HEK293T (cell line): ENCODE results near the gene TRIOBP.
A peak's percentile ranks its signal among the peaks of the same experiment; 100 is the strongest.

ENCODE experiments used
- CTCF ChIA-PET: fragments of 350-600 bp; formaldehyde crosslinking; extraction: SDS; loops from one replicate; lab custom pipeline; 2021; ENCODE audit warnings: antibody characterized with exemption, inconsistent platforms; lab: Yijun Ruan, JAX
- POLR2A ChIA-PET: fragments of 350-600 bp; formaldehyde crosslinking; extraction: SDS; loops from one replicate; lab custom pipeline; 2020; ENCODE audit warnings: antibody characterized with exemption, inconsistent platforms; lab: Yijun Ruan, JAX
- DNase-seq: peaks from one replicate; pipeline ENCODE4 v3.0.0; 2012; ENCODE audit warnings: mixed read lengths; ENCODE audit errors: extremely low spot score
- ARNT ChIP-seq: fragments of 450-650 bp; IDR thresholded peaks from 2 replicates; pipeline ENCODE4 v1.6.1; 2017; ENCODE audit warnings: mild to moderate bottlenecking
- BHLHE40 ChIP-seq: fragments of 450-650 bp; IDR thresholded peaks from 2 replicates; pipeline ENCODE4 v1.6.1; 2016; ENCODE audit warnings: mild to moderate bottlenecking, moderate library complexity, borderline replicate concordance
- CTBP1 ChIP-seq: fragments of 450-650 bp; IDR thresholded peaks from 2 replicates; pipeline ENCODE4 v1.6.1; 2016; ENCODE audit warnings: borderline replicate concordance
- ELF4 ChIP-seq: fragments of 450-650 bp; IDR thresholded peaks from 2 replicates; pipeline ENCODE4 v1.6.1; 2017; ENCODE audit warnings: antibody characterized with exemption
- FOXA1 ChIP-seq: fragments of 450-650 bp; IDR thresholded peaks from 2 replicates; pipeline ENCODE4 v1.6.1; 2016; ENCODE audit warnings: mild to moderate bottlenecking
- FOXK2 ChIP-seq: fragments of 450-650 bp; IDR thresholded peaks from 2 replicates; pipeline ENCODE4 v1.6.1; 2016; ENCODE audit warnings: mild to moderate bottlenecking
- FOXM1 ChIP-seq: fragments of 450-650 bp; IDR thresholded peaks from 2 replicates; pipeline ENCODE4 v1.6.1; 2017; ENCODE audit warnings: mild to moderate bottlenecking, borderline replicate concordance
- HDGF ChIP-seq: fragments of 450-650 bp; IDR thresholded peaks from 2 replicates; pipeline ENCODE4 v1.6.1; 2017; ENCODE audit warnings: antibody characterized with exemption, borderline replicate concordance
- L3MBTL2 ChIP-seq: fragments of 450-650 bp; conservative IDR thresholded peaks from 2 replicates; pipeline ENCODE4 v1.6.1; 2016; ENCODE audit warnings: mild to moderate bottlenecking
- LEF1 ChIP-seq: fragments of 450-650 bp; IDR thresholded peaks from 2 replicates; pipeline ENCODE4 v1.6.1; 2017; ENCODE audit warnings: mild to moderate bottlenecking, borderline replicate concordance
- NFRKB ChIP-seq: fragments of 450-650 bp; IDR thresholded peaks from 2 replicates; pipeline ENCODE4 v1.6.1; 2016; ENCODE audit warnings: mild to moderate bottlenecking, moderate library complexity
- SP1 ChIP-seq: fragments of 450-650 bp; IDR thresholded peaks from 2 replicates; pipeline ENCODE4 v1.6.1; 2017
- SUZ12 ChIP-seq: fragments of 450-650 bp; IDR thresholded peaks from 2 replicates; pipeline ENCODE4 v1.6.1; 2016; ENCODE audit warnings: mild to moderate bottlenecking
- TARDBP ChIP-seq: fragments of 450-650 bp; IDR thresholded peaks from 2 replicates; pipeline ENCODE4 v1.6.1; 2016
- ZNF384 ChIP-seq: fragments of 450-650 bp; IDR thresholded peaks from 2 replicates; pipeline ENCODE4 v1.6.1; 2016
- TF ChIP-seq, protein P1 (sequence below): fragments of 450-650 bp; IDR thresholded peaks from 2 replicates; pipeline ENCODE4 v1.6.1; 2016

Gene TRIOBP

DNA sequence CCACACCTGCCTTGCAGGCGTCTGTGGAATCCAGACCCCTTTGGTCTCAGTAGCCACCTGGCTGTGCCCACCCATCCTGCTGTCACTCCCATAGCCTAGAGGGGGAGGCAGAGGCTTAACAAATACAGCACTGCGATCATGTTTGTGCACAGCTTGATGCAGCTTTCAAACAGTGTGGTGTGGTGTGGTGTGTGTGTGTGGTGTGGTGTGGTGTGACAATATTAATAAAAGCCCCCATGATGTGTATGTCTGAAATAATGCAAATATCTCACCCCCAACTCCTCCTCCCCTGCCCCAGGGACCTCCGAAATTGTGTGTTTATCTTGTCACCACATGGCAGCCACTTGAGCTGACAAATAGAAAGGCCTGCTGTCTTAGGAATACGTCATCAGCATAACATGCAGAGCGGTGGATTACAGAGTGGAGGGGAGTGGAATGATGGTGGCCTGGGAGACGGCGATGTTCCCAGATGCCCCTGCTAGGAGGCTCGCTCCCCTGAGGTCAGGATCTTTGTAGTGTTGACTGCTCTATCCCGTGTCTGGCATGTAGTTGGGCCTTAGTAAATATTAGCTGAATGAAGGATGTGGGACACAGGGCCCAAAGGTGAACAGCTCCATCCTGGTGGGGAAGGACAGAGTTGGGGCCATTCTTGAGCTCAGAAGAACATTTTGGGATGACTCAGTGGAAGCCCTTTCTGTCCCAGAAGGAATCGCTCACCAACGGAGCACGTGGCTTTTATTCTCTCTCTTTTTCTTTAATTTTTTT is 35.5 kb upstream of the TRIOBP start:
- TF ChIP-seq ELF4 (no peak), TARDBP (no peak), NFRKB (no peak), CTBP1 (peak; percentile 77; the same call in 1 of the 2 replicates), SUZ12 (no peak), ZNF384 (peak; percentile 87), FOXM1 (no peak), HDGF (no peak)
- TF ChIP-seq, protein P1, sequence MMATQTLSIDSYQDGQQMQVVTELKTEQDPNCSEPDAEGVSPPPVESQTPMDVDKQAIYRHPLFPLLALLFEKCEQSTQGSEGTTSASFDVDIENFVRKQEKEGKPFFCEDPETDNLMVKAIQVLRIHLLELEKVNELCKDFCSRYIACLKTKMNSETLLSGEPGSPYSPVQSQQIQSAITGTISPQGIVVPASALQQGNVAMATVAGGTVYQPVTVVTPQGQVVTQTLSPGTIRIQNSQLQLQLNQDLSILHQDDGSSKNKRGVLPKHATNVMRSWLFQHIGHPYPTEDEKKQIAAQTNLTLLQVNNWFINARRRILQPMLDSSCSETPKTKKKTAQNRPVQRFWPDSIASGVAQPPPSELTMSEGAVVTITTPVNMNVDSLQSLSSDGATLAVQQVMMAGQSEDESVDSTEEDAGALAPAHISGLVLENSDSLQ: peak; percentile 75
- CTCF ChIA-PET: interaction anchor here (0.6 to 5.3 kb wide), 15 partner anchors 10 to 371 kb away, joined by 3 to 40 read pairs (median 4); partner anchors contain the start of gene NOL12
- POLR2A ChIA-PET: interaction anchor here (0.6 to 6.3 kb wide), 11 partner anchors 12 to 146 kb away, joined by 3 to 105 read pairs (median 6); partner anchors contain the start of genes GCAT, GGA1, LGALS1 and NOL12
- DNase-seq: peak; percentile 64

DNA sequence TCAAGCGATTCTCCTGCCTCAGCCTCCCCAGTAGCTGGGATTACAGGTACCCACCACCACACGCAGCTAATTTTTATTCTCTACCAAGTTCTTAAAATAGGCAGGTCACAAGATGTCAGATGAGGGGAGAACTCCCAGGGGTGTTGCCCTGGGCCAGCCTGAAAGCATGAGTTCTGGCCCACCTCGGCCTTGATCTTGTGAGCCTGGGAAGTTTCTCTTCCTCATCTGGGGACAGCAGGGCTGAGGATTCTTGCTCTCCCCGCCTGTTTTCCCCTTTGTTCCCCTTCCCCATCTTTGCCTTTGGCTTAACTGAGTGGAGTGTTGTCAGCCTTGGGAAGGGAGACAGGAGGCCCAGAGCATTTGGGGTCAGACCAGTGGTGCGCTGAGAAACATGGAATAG is 34.8 kb upstream of the TRIOBP start:
- ChIA-PET POLR2A (interaction anchor here (1.2 to 6.3 kb wide), 5 partner anchors 11 to 140 kb away, joined by 3 to 105 read pairs (median 13); partner anchors contain the start of genes GGA1, LGALS1 and NOL12), CTCF (interaction anchor here (0.8 to 5.3 kb wide), 10 partner anchors 10 to 201 kb away, joined by 3 to 40 read pairs (median 4); partner anchors contain the start of gene NOL12)
- no peak for DNase-seq
- no peak for TF ChIP-seq ARNT
- no peak for TF ChIP-seq FOXA1
- TF ChIP-seq SP1: no peak
- no peak for TF ChIP-seq HDGF
- TF ChIP-seq L3MBTL2: no peak
- TF ChIP-seq CTBP1: no peak
- TF ChIP-seq FOXK2: no peak
- no peak for TF ChIP-seq SUZ12
- no peak for TF ChIP-seq FOXM1
- TF ChIP-seq TARDBP: no peak
- no peak for TF ChIP-seq BHLHE40
- TF ChIP-seq NFRKB: no peak
- TF ChIP-seq, protein P1: no peak
- TF ChIP-seq ELF4: no peak

DNA sequence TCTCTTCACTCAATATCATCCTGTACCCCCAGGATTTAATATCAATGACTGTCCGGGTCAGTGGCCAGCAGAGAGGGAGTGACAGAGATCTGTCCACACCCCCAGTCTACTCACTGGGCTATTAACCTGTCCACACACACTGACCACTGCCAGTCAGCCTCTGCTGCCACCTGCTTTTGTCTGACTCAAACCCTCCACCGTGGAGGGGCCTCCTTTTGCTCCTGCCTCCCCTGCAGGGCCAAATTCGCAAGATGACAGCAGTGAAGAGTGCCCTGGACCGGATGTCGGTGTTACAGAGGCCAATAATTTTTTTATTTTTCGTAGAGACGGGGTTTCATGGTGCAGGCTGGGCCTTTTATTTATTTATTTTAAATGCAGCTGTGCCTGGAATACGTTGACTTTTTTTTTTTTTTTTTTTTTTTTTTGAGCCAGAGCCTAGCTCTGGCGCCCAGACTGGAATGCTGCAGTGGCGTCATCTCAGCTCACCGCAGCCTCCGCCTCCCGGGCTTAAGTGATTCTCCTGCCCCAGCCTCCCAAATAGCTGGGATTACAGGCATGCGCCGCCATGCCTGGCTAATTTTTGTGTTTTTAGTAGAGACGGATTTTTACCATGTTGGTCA is 33.2 kb upstream of the TRIOBP start:
- ChIA-PET CTCF (interaction anchor here (0.6 to 1.2 kb wide), 2 partner anchors 20 to 232 kb away, joined by 3 read pairs; no protein-coding TSS in a partner anchor), POLR2A (no interaction called here)
- DNase-seq: no peak
- TF ChIP-seq NFRKB (no peak), TARDBP (no peak), CTBP1 (no peak), HDGF (no peak), ZNF384 (peak; percentile 80)

DNA sequence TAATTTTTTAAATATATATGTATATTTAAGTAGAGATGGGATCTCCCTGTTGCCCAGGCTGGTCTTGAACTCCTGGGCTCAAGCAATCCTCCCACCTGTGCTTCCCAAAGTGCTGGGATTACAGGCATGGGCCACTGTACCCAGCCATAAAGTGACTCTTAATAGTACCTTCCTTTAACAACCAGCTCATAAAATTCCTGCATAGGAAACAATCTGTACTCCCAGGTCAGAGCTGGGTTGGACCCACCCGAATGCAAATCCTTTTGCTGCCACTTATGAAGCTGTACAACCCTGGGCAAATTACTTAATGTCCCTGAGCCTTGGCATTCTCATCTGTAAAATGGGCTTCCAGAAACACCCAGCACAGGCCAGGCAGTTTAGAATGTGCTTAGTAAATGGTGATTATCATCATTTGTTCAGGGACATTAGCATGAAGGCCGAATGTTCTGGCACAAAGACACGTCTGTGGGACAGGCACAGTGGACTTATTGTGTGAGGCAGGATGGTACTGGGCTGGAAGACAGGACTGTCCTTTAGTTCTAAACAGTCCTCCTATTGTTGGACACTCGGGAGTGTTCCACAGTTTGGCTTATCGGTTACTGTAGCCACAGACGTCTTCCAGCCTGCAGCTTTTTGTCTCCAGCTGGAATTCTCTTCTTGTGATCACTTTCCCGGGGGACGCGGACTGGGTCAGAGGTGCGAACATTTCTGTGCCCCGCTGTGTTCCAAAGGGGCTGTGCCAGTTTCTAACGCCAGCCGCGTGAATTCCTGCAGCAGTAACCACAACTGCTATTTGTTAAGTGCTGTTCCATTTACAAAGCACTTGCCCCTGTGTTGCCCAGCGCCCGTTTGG is 32.4 kb upstream of the TRIOBP start:
- POLR2A ChIA-PET: no interaction called here
- DNase-seq: no peak
- TF ChIP-seq BHLHE40 (no peak), ARNT (no peak), LEF1 (no peak), L3MBTL2 (no peak), NFRKB (no peak), ZNF384 (no peak), HDGF (no peak), SP1 (no peak)
- CTCF ChIA-PET: interaction anchor here (1.2 kb wide), 1 partner anchor 21 kb away, joined by 3 read pairs; no protein-coding TSS in a partner anchor

DNA sequence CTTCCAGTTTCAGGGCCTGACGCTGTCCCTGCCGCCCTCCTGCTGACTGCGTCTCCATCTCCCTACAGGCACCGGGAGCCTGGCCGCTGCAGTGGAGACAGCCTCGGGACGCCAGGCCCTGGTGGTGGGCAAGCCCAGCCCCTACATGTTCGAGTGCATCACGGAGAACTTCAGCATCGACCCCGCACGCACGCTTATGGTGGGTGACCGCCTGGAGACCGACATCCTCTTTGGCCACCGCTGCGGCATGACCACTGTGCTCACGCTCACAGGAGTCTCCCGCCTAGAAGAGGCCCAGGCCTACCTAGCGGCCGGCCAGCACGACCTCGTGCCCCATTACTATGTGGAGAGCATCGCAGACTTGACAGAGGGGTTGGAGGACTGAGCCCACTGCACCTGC is 31.4 kb upstream of the TRIOBP start:
- DNase-seq: no peak
- ChIA-PET POLR2A (interaction anchor here (1.0 kb wide), 1 partner anchor 10 kb away, joined by 3 read pairs; the partner anchor contains the start of gene LGALS1), CTCF (no interaction called here)
- TF ChIP-seq FOXM1: no peak
- no peak for TF ChIP-seq SP1
- no peak for TF ChIP-seq FOXK2
- no peak for TF ChIP-seq HDGF
- TF ChIP-seq, protein P1: no peak
